MM.1S (cell line): Measurements from ENCODE around the gene BMERB1.

Source experiments
- CTCF ChIP-seq: fragments of 300-600 bp; sonication (generic); IDR thresholded peaks from 2 replicates; pipeline ENCODE4 v1.5.1; 2016; ENCODE audit warnings: antibody characterized with exemption, low read length, mixed read lengths
- EZH2 ChIP-seq: fragments of 300-600 bp; sonication (generic); optimal IDR thresholded peaks from 2 replicates; pipeline ENCODE3; 2017; ENCODE audit warnings: low read depth, mild to moderate bottlenecking, antibody characterized with exemption, low read length, mixed read lengths
- EZH2phosphoT487 ChIP-seq: fragments of 300-600 bp; sonication (generic); IDR thresholded peaks from 2 replicates; pipeline ENCODE4 v1.6.1; 2018; ENCODE audit warnings: antibody characterized with exemption, low read length

- TF ChIP-seq CTCF = no peak
- no peak for TF ChIP-seq EZH2
- TF ChIP-seq EZH2phosphoT487 = no peak
Measured at GRCh38 chr16:15616475-15617165, 182.2 kb downstream of the BMERB1 start.
